Thyroid gland (tissue), 4 donors: Measurements from ENCODE around the gene NPS.

Source experiments
- CTCF ChIP-seq, 6 experiments: fragments of 200-600 bp in 3 of 6; fragments of 450-650 bp in 3 of 6; sonication (generic) in 3 of 6; IDR thresholded peaks; one replicate each; pipeline ENCODE4 v1.5.1; 2016 to 2019; ENCODE audit warnings: antibody characterized with exemption in 6 of 6, mild to moderate bottlenecking in 2 of 6, inconsistent platforms in 1 of 6, moderate library complexity in 1 of 6
- POLR2A ChIP-seq, 2 donors: fragments of 450-650 bp; IDR thresholded peaks; one replicate each; pipeline ENCODE4 v1.6.1; 2017; ENCODE audit warnings: antibody characterized with exemption in 2 of 2, mild to moderate bottlenecking in 2 of 2, moderate library complexity in 1 of 2

DNA sequence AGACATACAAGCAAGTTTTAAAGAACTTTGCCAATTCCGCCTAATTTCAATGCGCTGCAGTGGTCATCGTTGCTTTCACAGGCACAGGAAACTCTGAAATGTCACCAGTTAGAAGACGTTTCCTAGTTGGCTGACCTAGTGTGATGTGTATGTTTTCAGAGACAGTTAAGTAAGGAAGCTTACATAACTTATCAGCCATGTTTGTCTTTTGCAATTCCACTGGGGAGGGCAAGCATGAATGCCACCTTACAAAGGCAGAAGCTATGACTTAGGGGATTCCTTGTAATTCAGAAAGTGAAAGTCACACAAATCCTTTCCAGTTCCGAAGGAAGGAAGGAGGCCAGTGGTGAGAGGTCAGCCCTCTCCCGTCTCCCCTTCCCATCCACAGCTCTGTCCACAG lies 15.0 kb upstream of the NPS start:
- no peak for TF ChIP-seq CTCF (IDR thresholded peaks at IDR 0.05)
- TF ChIP-seq POLR2A (IDR thresholded peaks at IDR 0.05), result no peak
